ENCODE data around the gene MOSPD3. TPM values are rescaled to one million over a fixed set of nuclear protein-coding genes. Genes with fewer than 3 reads are reported as not detected.

MOSPD3 gene
- total and polyA plus RNA-seq, 2 of the 13 experiments (the other 11 are each of a cell fraction or from before 2014, with no cell fraction given): 7.6 to 8.8 TPM

- TF ChIP-seq AKNA (CRISPR knock-in tag; IDR thresholded peaks at IDR 0.05; ENCODE audit: borderline replicate concordance): no peak
- no peak for TF ChIP-seq ZNF12 (CRISPR knock-in tag; IDR thresholded peaks at IDR 0.05)
- peak; percentile 77 for TF ChIP-seq NR2F6 (IDR thresholded peaks at IDR 0.05)
- TF ChIP-seq NR2F6 (CRISPR knock-in tag; IDR thresholded peaks at IDR 0.05): peak; percentile 81
- TF ChIP-seq GPN1 (CRISPR knock-in tag; IDR thresholded peaks at IDR 0.05; ENCODE audit: borderline replicate concordance): no peak
- no peak for TF ChIP-seq ZNF597 (CRISPR knock-in tag; IDR thresholded peaks at IDR 0.05)
- no peak for TF ChIP-seq ARID3A (IDR thresholded peaks at IDR 0.05; ENCODE audit: low read depth, low read length)
- 0 out of 2 replicates have a peak, but pooled peaks have one; percentile 21 for TF ChIP-seq ZNF709 (CRISPR knock-in tag; IDR thresholded peaks at IDR 0.05)
- TF ChIP-seq POGZ (CRISPR knock-in tag; IDR thresholded peaks at IDR 0.05): no peak
- no peak; the same call in 1 of the 2 replicates for TF ChIP-seq HMGXB3 (CRISPR knock-in tag; IDR thresholded peaks at IDR 0.05; ENCODE audit: borderline replicate concordance)
- peak; percentile 55; the same call in 1 of the 2 replicates for TF ChIP-seq ZNF556 (CRISPR knock-in tag; IDR thresholded peaks at IDR 0.05; ENCODE audit: borderline replicate concordance)
- TF ChIP-seq RELA (CRISPR knock-in tag; IDR thresholded peaks at IDR 0.05): no peak
- TF ChIP-seq ZSCAN29 (CRISPR knock-in tag; conservative IDR thresholded peaks at IDR 0.05): no peak
- no peak for TF ChIP-seq ZNF75D (CRISPR knock-in tag; IDR thresholded peaks at IDR 0.05; ENCODE audit: borderline replicate concordance)
- no peak for TF ChIP-seq RFXAP (CRISPR knock-in tag; IDR thresholded peaks at IDR 0.05; ENCODE audit: borderline replicate concordance)
- no peak for TF ChIP-seq ZFP36 (IDR thresholded peaks at IDR 0.05; ENCODE audit: borderline replicate concordance, low read depth, low read length, partially characterized antibody)
- no peak; the same call in 1 of the 2 replicates for TF ChIP-seq ZNF629 (CRISPR knock-in tag; conservative IDR thresholded peaks at IDR 0.05)
- no peak for TF ChIP-seq ZNF740 (CRISPR knock-in tag; IDR thresholded peaks at IDR 0.05)
- TF ChIP-seq RXRB (CRISPR knock-in tag; IDR thresholded peaks at IDR 0.05; ENCODE audit: borderline replicate concordance): peak; percentile 78
Observed at GRCh38 chr7:100641463-100641859, 29.1 kb downstream of the MOSPD3 start, which contains the start of gene TFR2 (continued).
